SK-N-SH (cell line): ENCODE data around the gene KLHL22. TPM values are rescaled to one million over a fixed set of nuclear protein-coding genes. Genes with fewer than 3 reads are reported as not detected.

Experiments used
- CTCF ChIA-PET: fragments of 300-600, 350-600 bp; formaldehyde crosslinking; extraction: SDS; loops from one replicate; lab custom pipeline; 2021; lab: Yijun Ruan, JAX
- POLR2A ChIA-PET: fragments of 350-600 bp; sonication (Branson Sonifier 250); formaldehyde crosslinking; extraction: SDS; loops from one replicate; lab custom pipeline; 2020; ENCODE audit warnings: antibody characterized with exemption, inconsistent platforms; lab: Yijun Ruan, JAX
- DNase-seq: peaks from one replicate; pipeline ENCODE4 v3.0.0; 2012
- H2AFZ ChIP-seq: fragments of 200-600 bp; sonication (generic); 2 replicates; pipeline ENCODE4 v1.8.1; 2016; ENCODE audit warnings: antibody characterized with exemption, mild to moderate bottlenecking, low read depth
- H3F3A ChIP-seq: fragments of 200-600 bp; sonication (generic); replicated peaks from 2 replicates; pipeline ENCODE3; 2016; ENCODE audit warnings: antibody characterized with exemption, mild to moderate bottlenecking; ENCODE audit not compliant: insufficient read depth
- H3K27ac ChIP-seq, 2 experiments: fragments of 200-500 bp in 1 of 2; fragments of 200-600 bp in 1 of 2; sonication (Bioruptor generic) in 1 of 2; sonication (generic), shearing (Covaris generic) in 1 of 2; 2 replicates each; pipeline versions ENCODE4 v1.5.1 to v1.6.1; 2014 to 2016; ENCODE audit warnings: low read depth in 2 of 2, inconsistent platforms in 1 of 2, low read length in 1 of 2, mild to moderate bottlenecking in 1 of 2, mixed read lengths in 1 of 2
- H3K27me3 ChIP-seq: fragments of 200-600 bp; sonication (generic), shearing (Covaris generic); 2 replicates; pipeline ENCODE4 v1.6.1; 2016; ENCODE audit warnings: mixed run types; ENCODE audit not compliant: insufficient read depth
- H3K36me3 ChIP-seq, 2 experiments: fragments of 200-500 bp in 1 of 2; fragments of 200-600 bp in 1 of 2; sonication (Bioruptor generic) in 1 of 2; sonication (generic) in 1 of 2; replicated peaks in 1 of 2; 2 replicates each; pipeline versions ENCODE3 to v1.5.1; 2014 to 2016; ENCODE audit warnings: low read length in 1 of 2, mild to moderate bottlenecking in 1 of 2; ENCODE audit not compliant: insufficient read depth in 2 of 2, control insufficient read depth in 1 of 2
- H3K4me1 ChIP-seq, 2 experiments: fragments of 200-500 bp in 1 of 2; fragments of 200-600 bp in 1 of 2; sonication (Bioruptor generic) in 1 of 2; sonication (generic), shearing (Covaris generic) in 1 of 2; 2 replicates each; pipeline versions ENCODE4 v1.5.1 to v1.6.1; 2014 to 2016; ENCODE audit warnings: low read depth in 1 of 2, low read length in 1 of 2, mixed run types in 1 of 2; ENCODE audit not compliant: insufficient read depth in 2 of 2, control insufficient read depth in 1 of 2
- H3K4me2 ChIP-seq: fragments of 200-600 bp; sonication (generic), shearing (Covaris generic); 2 replicates; pipeline ENCODE4 v1.6.1; 2017; ENCODE audit warnings: mixed run types
- H3K4me3 ChIP-seq, 2 experiments: fragments of 200-500 bp in 1 of 2; fragments of 200-600 bp in 1 of 2; sonication (Bioruptor generic) in 1 of 2; sonication (generic), shearing (Covaris generic) in 1 of 2; 2 replicates each; pipeline versions ENCODE4 v1.5.1 to v1.8.1; 2014 to 2016; ENCODE audit warnings: low read depth in 2 of 2, inconsistent platforms in 1 of 2, low read length in 1 of 2, mild to moderate bottlenecking in 1 of 2, mixed read lengths in 1 of 2, moderate library complexity in 1 of 2
- H3K79me2 ChIP-seq: fragments of 200-600 bp; sonication (generic); 2 replicates; pipeline ENCODE4 v1.8.1; 2017; ENCODE audit warnings: mild to moderate bottlenecking; ENCODE audit not compliant: insufficient read depth
- H3K9ac ChIP-seq: fragments of 200-600 bp; sonication (generic); 2 replicates; pipeline ENCODE4 v1.6.1; 2017; ENCODE audit warnings: mixed run types
- H3K9me2 ChIP-seq: fragments of 200-600 bp; sonication (generic); 2 replicates; pipeline ENCODE4 v1.6.1; 2017; ENCODE audit warnings: mixed run types
- H3K9me3 ChIP-seq: fragments of 200-600 bp; sonication (generic); 2 replicates; pipeline ENCODE4 v1.6.1; 2017; ENCODE audit warnings: mixed run types, mild to moderate bottlenecking, moderate library complexity
- H4K20me1 ChIP-seq: fragments of 200-600 bp; sonication (generic); 2 replicates; pipeline ENCODE4 v1.6.1; 2017; ENCODE audit warnings: mild to moderate bottlenecking, mixed run types; ENCODE audit not compliant: insufficient read depth
- EP300 ChIP-seq, 2 experiments: IDR thresholded peaks; 2 replicates each; pipeline versions ENCODE4 v1.4.0 to v1.6.1; 2012; ENCODE audit warnings: borderline replicate concordance in 1 of 2, low read depth in 1 of 2, low read length in 1 of 2
- EZH2phosphoT487 ChIP-seq: fragments of 200-600 bp; sonication (generic); IDR thresholded peaks from 2 replicates; pipeline ENCODE4 v1.6.1; 2017; ENCODE audit warnings: low read depth, mixed run types, mild to moderate bottlenecking, antibody characterized with exemption, moderate library complexity, borderline replicate concordance
- FOXJ3 ChIP-seq: sonication (generic); formaldehyde crosslinking; IDR thresholded peaks from 2 replicates; pipeline ENCODE4 v1.5.1; 2020; ENCODE audit warnings: mild to moderate bottlenecking, missing genetic modification reagents
- FOXM1 ChIP-seq: IDR thresholded peaks from 2 replicates; pipeline ENCODE4 v1.4.0; 2012; ENCODE audit warnings: low read depth, mild to moderate bottlenecking
- GABPA ChIP-seq: IDR thresholded peaks from 2 replicates; pipeline ENCODE4 v1.4.0; 2012; ENCODE audit warnings: low read depth, mild to moderate bottlenecking
- GATA2 ChIP-seq: sonication (generic); formaldehyde crosslinking; IDR thresholded peaks from 2 replicates; pipeline ENCODE4 v1.5.0; 2020; ENCODE audit warnings: mild to moderate bottlenecking, missing genetic modification reagents
- JUND ChIP-seq: IDR thresholded peaks from 2 replicates; pipeline ENCODE4 v1.4.0; 2012
- MEF2A ChIP-seq: IDR thresholded peaks from 2 replicates; pipeline ENCODE4 v1.4.0; 2012; ENCODE audit warnings: low read depth, borderline replicate concordance
- MXI1 ChIP-seq: IDR thresholded peaks from 2 replicates; pipeline ENCODE4 v1.6.1; 2012; ENCODE audit warnings: mild to moderate bottlenecking, low read depth, low read length, improper control_type of control experiment
- NFIC ChIP-seq: IDR thresholded peaks from 2 replicates; pipeline ENCODE4 v1.4.0; 2012; ENCODE audit warnings: borderline replicate concordance
- POLR2AphosphoS5 ChIP-seq: IDR thresholded peaks from 2 replicates; pipeline ENCODE4 v1.6.1; 2012; ENCODE audit warnings: low read depth, low read length
- RCOR1 ChIP-seq: fragments of 150-350 bp; IDR thresholded peaks from 2 replicates; pipeline ENCODE4 v1.6.1; 2017; ENCODE audit warnings: antibody characterized with exemption, low read length
- RXRA ChIP-seq: IDR thresholded peaks from 2 replicates; pipeline ENCODE4 v1.4.0; 2012; ENCODE audit warnings: low read depth, mild to moderate bottlenecking, borderline replicate concordance
- SIN3A ChIP-seq: IDR thresholded peaks from 2 replicates; pipeline ENCODE4 v1.6.1; 2012; ENCODE audit warnings: low read depth, mild to moderate bottlenecking, low read length, moderate library complexity, borderline replicate concordance
- SMC3 ChIP-seq: IDR thresholded peaks from 2 replicates; pipeline ENCODE4 v1.6.1; 2012; ENCODE audit warnings: low read depth, low read length, improper control_type of control experiment
- TEAD4 ChIP-seq: IDR thresholded peaks from 2 replicates; pipeline ENCODE4 v1.4.0; 2012; ENCODE audit warnings: mild to moderate bottlenecking, borderline replicate concordance; ENCODE audit not compliant: insufficient read depth
- WGBS: methylation state at CpG from one replicate; pipeline ENCODE4 v1.1.6; 2017; ENCODE audit warnings: low lambda C conversion rate; 5-methylcytosine and 5-hydroxymethylcytosine counted together
- polyA plus RNA-seq, 3 experiments: library from polyadenylated mRNA; depleted of rRNA; stranded (reverse); fragments of >200 nt; gene quantifications; 2 replicates each; pipeline ENCODE4 v1.2.3, GENCODE V29; 2012
- TF ChIP-seq, protein P1 (sequence below): IDR thresholded peaks from 2 replicates; pipeline ENCODE4 v1.6.1; 2012; ENCODE audit warnings: mild to moderate bottlenecking, low read depth, low read length, moderate library complexity
- TF ChIP-seq, protein P2 (sequence below): IDR thresholded peaks from 2 replicates; pipeline ENCODE4 v1.4.0; 2012; ENCODE audit warnings: low read depth
- TF ChIP-seq, protein P3 (sequence below): IDR thresholded peaks from 2 replicates; pipeline ENCODE4; 2012

KLHL22 gene
- polyA plus RNA-seq, 1 of the 3 experiments (the other 2 are of a cell fraction), result 26.5 TPM

DNA sequence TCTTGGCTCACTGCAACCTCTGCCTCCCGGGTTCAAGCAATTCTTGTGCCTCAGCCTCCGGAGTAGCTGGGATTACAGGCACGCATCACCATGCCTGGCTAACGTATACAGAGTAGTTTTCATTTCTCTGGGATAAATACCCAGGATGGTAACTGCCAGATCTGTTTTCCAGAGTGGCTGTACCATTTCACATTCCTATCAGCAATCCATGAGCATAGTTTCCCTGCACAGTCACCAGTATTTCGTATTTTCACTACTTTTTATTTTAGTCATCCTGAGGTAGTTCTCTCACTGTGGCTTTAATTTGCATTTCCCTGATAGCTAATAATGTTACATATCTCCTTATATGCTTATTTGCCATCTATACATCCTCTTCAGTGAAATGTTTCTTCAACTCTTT lies 47.0 kb downstream of the KLHL22 start:
- Histone ChIP-seq H3K27ac (no peak overlapping the region), H3K4me2 (no peak overlapping the region), H3K27me3 (no peaks in the 10 kb centered on the region), H3K4me1 (no peaks in the 10 kb centered on the region), H3K4me3 (no peak overlapping the region), H3F3A (peaks cover 3% of the 10 kb centered on the region), H2AFZ (no peak overlapping the region), H4K20me1 (no peaks in the 10 kb centered on the region), H3K79me2 (no peaks in the 10 kb centered on the region), H3K9ac (no peak overlapping the region), H3K9me3 (no peaks in the 10 kb centered on the region), H3K36me3 (peaks cover 21 to 27% of the 10 kb centered on the region in 2 experiments), H3K9me2 (no peaks in the 10 kb centered on the region)
- CTCF ChIA-PET, result interaction anchor here (0.7 to 1.6 kb wide), 3 partner anchors 8 to 30 kb away, joined by 3 to 4 read pairs (median 3); no protein-coding TSS in a partner anchor
- POLR2A ChIA-PET, result no interaction called here
- no peak for TF ChIP-seq RXRA
- TF ChIP-seq, protein P1, sequence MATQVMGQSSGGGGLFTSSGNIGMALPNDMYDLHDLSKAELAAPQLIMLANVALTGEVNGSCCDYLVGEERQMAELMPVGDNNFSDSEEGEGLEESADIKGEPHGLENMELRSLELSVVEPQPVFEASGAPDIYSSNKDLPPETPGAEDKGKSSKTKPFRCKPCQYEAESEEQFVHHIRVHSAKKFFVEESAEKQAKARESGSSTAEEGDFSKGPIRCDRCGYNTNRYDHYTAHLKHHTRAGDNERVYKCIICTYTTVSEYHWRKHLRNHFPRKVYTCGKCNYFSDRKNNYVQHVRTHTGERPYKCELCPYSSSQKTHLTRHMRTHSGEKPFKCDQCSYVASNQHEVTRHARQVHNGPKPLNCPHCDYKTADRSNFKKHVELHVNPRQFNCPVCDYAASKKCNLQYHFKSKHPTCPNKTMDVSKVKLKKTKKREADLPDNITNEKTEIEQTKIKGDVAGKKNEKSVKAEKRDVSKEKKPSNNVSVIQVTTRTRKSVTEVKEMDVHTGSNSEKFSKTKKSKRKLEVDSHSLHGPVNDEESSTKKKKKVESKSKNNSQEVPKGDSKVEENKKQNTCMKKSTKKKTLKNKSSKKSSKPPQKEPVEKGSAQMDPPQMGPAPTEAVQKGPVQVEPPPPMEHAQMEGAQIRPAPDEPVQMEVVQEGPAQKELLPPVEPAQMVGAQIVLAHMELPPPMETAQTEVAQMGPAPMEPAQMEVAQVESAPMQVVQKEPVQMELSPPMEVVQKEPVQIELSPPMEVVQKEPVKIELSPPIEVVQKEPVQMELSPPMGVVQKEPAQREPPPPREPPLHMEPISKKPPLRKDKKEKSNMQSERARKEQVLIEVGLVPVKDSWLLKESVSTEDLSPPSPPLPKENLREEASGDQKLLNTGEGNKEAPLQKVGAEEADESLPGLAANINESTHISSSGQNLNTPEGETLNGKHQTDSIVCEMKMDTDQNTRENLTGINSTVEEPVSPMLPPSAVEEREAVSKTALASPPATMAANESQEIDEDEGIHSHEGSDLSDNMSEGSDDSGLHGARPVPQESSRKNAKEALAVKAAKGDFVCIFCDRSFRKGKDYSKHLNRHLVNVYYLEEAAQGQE, result no peak
- no peak for TF ChIP-seq FOXJ3
- no peak for TF ChIP-seq EZH2phosphoT487
- TF ChIP-seq SIN3A, result no peak
- TF ChIP-seq POLR2AphosphoS5, result no peak
- no peak for TF ChIP-seq TEAD4
- TF ChIP-seq MXI1, result no peak
- TF ChIP-seq SMC3, result no peak
- TF ChIP-seq GATA2 (CRISPR knock-in tag), result no peak
- no peak for TF ChIP-seq JUND
- TF ChIP-seq EP300 (IDR thresholded peaks at IDR 0.05; ENCODE audit: borderline replicate concordance in 1 of 2, low read depth in 1 of 2, low read length in 1 of 2), result no peak
- TF ChIP-seq MEF2A, result no peak
- TF ChIP-seq, protein P2, sequence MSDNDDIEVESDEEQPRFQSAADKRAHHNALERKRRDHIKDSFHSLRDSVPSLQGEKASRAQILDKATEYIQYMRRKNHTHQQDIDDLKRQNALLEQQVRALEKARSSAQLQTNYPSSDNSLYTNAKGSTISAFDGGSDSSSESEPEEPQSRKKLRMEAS, result no peak
- TF ChIP-seq FOXM1, result no peak
- TF ChIP-seq, protein P3, sequence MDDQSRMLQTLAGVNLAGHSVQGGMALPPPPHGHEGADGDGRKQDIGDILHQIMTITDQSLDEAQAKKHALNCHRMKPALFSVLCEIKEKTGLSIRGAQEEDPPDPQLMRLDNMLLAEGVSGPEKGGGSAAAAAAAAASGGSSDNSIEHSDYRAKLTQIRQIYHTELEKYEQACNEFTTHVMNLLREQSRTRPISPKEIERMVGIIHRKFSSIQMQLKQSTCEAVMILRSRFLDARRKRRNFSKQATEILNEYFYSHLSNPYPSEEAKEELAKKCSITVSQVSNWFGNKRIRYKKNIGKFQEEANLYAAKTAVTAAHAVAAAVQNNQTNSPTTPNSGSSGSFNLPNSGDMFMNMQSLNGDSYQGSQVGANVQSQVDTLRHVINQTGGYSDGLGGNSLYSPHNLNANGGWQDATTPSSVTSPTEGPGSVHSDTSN, result no peak
- no peak for TF ChIP-seq RCOR1
- no peak for TF ChIP-seq NFIC
- no peak for TF ChIP-seq GABPA
- WGBS, result 75% methylated on average over 5 of the region's 5 CpGs
- no peak for DNase-seq
